Activated naive CD4-positive, alpha-beta T cell treated with Interleukin-2 at 50 U/mL for 16 hours (primary cell): ENCODE measurements around the gene SPEG.
"Not testable (repeated sequence)": the region's sequence is repeated elsewhere in the genome, so short reads cannot be mapped to it uniquely, and the experiment has no call there.

Experiments used
- DNase-seq: peaks from one replicate; pipeline ENCODE4 v3.0.0-alpha.2; 2020

SPEG gene

GRCh38 chr2:219405451-219405850 lies 29.2 kb upstream of the SPEG start:
- DNase-seq: no peak

GRCh38 chr2:219405958-219406860 lies 28.4 kb upstream of the SPEG start:
- no peak for DNase-seq

- DNase-seq: no peak
Measured at GRCh38 chr2:219406861-219407230, 27.8 kb upstream of the SPEG start.

GRCh38 chr2:219407343-219407742 lies 27.3 kb upstream of the SPEG start:
- DNase-seq: not testable (repeated sequence)

- no peak for DNase-seq
Measured at GRCh38 chr2:219408204-219408603, 26.4 kb upstream of the SPEG start.

- no peak for DNase-seq
Measured at GRCh38 chr2:219408631-219409030, 26.0 kb upstream of the SPEG start.

GRCh38 chr2:219409619-219410018 lies 25.0 kb upstream of the SPEG start:
- no peak for DNase-seq

- DNase-seq: no peak
Measured at GRCh38 chr2:219410390-219410789, 24.3 kb upstream of the SPEG start.

GRCh38 chr2:219414857-219415256 lies 19.8 kb upstream of the SPEG start:
- no peak for DNase-seq

GRCh38 chr2:219415580-219416234 lies 18.9 kb upstream of the SPEG start:
- no peak for DNase-seq

GRCh38 chr2:219416235-219416602 lies 18.4 kb upstream of the SPEG start:
- no peak for DNase-seq

GRCh38 chr2:219416938-219417337 lies 17.7 kb upstream of the SPEG start:
- no peak for DNase-seq

- DNase-seq: no peak
Measured at GRCh38 chr2:219417374-219417773, 17.3 kb upstream of the SPEG start.

GRCh38 chr2:219418155-219419011 lies 16.3 kb upstream of the SPEG start, which contains the start of gene DES:
Gene DES (plus strand): TSS chr2:219418377. CDS start chr2:219418463, 86 bp downstream.
- DNase-seq: no peak

- DNase-seq: no peak
Measured at GRCh38 chr2:219419012-219419324, 15.7 kb upstream of the SPEG start.

- no peak for DNase-seq
Measured at GRCh38 chr2:219419331-219420197, 15.1 kb upstream of the SPEG start.

- no peak for DNase-seq
Measured at GRCh38 chr2:219420687-219421086, 14.0 kb upstream of the SPEG start.

GRCh38 chr2:219421323-219421722 lies 13.3 kb upstream of the SPEG start:
- no peak for DNase-seq

GRCh38 chr2:219422952-219423534 lies 11.6 kb upstream of the SPEG start:
- DNase-seq: no peak

GRCh38 chr2:219423652-219424377 lies 10.8 kb upstream of the SPEG start:
- no peak for DNase-seq
